Stimulated activated CD8-positive, alpha-beta memory T cell treated with anti-CD3 and anti-CD28 coated beads, Interleukin-2, amount 100 ng/mL, for 1 hour (primary cell): ENCODE results near the gene ELOB.
"Not testable (repeated sequence)": the region's sequence is repeated elsewhere in the genome, so short reads cannot be mapped to it uniquely, and the experiment has no call there.

Experiments used
- DNase-seq, 2 donors: peaks; one replicate each; pipeline ENCODE4 v3.0.0-alpha.2; 2020; ENCODE audit warnings: low read depth in 2 of 2

The ELOB gene

DNA sequence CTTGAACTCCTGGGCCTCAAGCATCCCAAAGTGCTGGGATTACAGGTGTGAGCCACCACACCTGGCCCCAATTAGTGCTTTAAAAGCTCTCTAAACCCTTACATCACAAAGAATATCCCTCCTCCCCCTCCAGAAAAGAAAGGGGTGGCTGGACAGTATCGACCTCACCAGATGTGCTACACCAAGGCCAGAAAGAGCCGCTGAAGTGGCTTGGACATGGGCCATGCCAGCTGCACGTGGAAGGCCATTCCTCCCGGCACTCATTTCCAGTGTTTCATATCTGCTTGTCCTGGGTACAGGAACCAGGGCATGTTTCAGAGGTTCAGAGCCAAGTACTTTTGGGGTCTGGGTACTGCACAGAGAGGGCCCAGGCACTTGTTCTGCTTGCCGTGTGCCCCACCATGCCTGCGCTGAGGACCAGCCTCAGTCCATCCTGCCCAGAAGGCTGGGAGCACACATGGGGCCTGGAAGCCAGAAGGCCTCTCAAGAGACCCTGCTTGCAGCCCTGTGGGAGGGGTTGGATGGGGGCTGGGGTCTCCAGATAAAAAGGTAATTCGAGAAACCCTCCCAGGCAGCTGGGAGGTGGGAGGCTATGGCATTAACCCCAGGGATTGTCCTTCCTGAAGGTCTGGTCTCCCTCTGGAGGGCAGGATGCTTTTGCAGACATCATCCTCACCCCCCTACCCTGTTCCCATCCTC, 28.2 kb downstream of the ELOB start:
- DNase-seq = no peak

GRCh38 chr16:2745961-2746360, 31.1 kb downstream of the ELOB start:
- DNase-seq = no peak

- no peak for DNase-seq
Observed at GRCh38 chr16:2745116-2745890, 31.8 kb downstream of the ELOB start.

- no peak for DNase-seq
Observed at GRCh38 chr16:2744711-2745110, 32.4 kb downstream of the ELOB start.

- DNase-seq = no peak
Observed at GRCh38 chr16:2743007-2743810, 33.9 kb downstream of the ELOB start.

DNA sequence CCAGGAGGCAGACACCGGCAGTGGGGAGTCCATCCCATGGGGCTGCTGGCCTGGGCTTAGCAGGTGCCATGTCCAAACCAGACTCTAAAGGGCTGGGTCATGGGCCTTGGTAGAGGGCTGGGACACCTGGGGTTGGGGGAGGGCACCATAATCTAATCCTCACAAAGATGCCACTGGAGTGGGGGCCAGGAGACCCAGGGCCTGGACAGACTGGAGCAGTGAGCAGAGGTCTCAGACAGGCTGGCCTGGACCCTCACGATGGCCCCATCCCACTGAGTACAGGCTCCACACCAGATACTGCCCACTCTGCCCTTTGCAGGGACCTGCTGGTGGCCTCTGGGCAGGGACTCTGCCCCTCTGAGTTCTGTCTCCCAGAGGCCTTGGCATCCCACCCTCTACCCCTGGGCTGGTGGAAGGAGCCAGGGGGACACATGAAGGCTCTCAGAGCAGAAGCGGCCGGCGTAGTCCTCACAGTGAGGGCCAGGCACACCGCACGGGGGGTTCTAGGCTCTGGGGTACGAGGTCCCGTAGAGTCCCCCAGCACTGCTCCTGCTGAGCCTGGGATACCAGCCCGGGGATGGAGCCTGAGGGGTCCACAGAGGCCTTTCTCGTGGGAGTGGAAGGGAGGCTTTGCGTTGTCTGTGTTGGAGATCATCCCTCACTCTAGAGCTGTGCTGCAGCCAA, 34.6 kb downstream of the ELOB start:
- DNase-seq = no peak

DNA sequence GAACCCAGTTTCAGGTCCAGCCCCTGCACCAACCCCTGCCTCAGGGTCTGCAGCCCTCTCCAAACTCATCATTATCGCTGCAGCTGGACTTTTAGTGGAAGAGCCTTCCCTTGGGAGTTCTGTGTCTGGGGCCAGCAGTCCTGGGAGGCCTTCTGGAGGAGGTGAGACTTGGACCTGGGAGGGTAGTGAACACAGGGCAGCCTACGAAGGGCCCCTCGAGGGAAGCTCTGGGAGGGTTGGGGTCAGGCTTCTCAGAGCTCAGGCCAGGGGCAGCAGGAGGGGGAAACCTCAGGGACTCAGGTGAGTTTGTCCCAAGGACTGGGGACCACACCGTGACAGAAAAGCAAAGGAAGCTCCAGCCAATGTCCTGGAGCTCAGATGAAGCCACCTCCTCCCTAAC, 35.9 kb downstream of the ELOB start:
- DNase-seq = no peak

- DNase-seq = no peak
Observed at GRCh38 chr16:2740476-2740875, 36.6 kb downstream of the ELOB start.

DNA sequence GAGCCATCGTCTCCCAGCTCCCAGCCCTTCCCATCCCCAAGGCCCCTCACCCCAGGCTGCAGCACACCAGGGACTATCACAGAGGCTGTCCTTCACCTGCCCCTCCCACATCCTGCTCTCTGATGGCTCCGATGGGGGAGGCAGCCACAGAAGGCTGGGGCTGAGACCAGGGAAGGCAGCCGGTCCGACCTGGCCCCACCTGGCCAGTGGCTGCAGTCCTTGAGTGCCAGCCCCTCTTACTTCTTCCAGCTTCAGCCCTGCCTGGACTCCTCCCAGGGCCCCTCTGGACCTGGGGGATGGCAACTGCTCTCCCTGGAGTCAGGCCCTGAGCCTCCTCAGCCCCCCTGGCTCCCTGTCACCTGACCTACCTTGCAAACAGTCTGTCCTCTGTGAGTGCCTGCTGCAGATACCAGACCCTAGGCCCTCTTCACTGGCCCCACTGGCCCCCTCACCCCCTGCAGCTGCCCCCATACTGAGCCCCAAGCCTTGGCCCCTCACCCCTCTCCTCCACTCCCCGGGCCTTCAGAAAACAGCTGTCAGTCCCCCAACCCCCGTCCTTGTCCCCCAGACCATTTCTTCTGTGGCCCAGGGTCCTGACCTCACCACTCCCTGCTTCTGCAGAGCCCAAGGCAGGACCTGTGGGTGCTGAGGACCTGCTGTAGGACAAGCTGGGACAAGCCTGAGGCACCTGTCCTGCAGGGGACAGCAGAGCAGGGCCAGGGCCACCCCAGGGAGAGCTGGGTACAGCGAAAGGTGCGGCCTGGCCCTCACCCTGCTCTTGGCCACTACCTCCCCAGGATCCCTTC, 37.3 kb downstream of the ELOB start:
- DNase-seq = no peak

- DNase-seq = no peak
Observed at GRCh38 chr16:2738615-2739014, 38.5 kb downstream of the ELOB start.

- no peak for DNase-seq
Observed at GRCh38 chr16:2737895-2738418, 39.1 kb downstream of the ELOB start.

GRCh38 chr16:2737238-2737605, 39.9 kb downstream of the ELOB start:
- no peak for DNase-seq

- no peak for DNase-seq
Observed at GRCh38 chr16:2736476-2737237, 40.4 kb downstream of the ELOB start.

- no peak for DNase-seq
Observed at GRCh38 chr16:2734844-2735515, 42.1 kb downstream of the ELOB start.

- DNase-seq = no peak
Observed at GRCh38 chr16:2728034-2728433, 49.0 kb downstream of the ELOB start.

DNA sequence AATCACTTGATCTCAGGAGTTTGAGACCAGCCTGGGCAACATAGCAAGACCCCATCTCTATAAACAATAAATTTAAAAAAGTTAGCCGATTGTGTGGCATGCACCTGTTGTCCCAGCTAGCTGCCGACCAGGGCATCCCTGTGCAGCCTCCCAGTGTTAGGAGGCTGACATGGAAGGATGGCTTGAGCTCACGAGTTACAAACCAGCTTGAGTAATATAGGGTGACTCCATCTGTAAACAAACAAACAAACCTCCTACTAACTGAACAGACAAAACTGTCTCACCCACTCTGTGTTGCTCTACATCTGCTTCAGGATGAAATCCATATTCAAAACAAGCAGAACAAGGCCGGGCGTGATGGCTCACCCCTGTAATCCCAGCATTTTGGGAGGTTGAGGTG, 50.2 kb downstream of the ELOB start:
- no peak for DNase-seq

- no peak for DNase-seq
Observed at GRCh38 chr16:2724816-2725348, 52.2 kb downstream of the ELOB start.

GRCh38 chr16:2724088-2724676, 52.9 kb downstream of the ELOB start:
- no peak for DNase-seq

- DNase-seq = not testable (repeated sequence)
Observed at GRCh38 chr16:2721634-2722173, 55.4 kb downstream of the ELOB start.
